GM12878 (cell line): Measurements from ENCODE around the gene CLK4. TPM values are rescaled to one million over a fixed set of nuclear protein-coding genes. Genes with fewer than 3 reads are reported as not detected.

Source experiments
- ATAC-seq: fragments of 200-7000 bp; cut with Tn5 transposase; 3 replicates; pipeline ENCODE4 v1.9.1; 2020; ENCODE audit warnings: mild to moderate bottlenecking, moderate library complexity
- BruUV-seq: library from RNA; stranded (reverse); fragments of 400-500 nt; replicated peaks from 2 replicates; lab custom pipeline; 2021; lab: Mats Ljungman, UMichigan
- CTCF ChIA-PET: fragments of 300-600 bp; sonication (Branson Sonifier 250); formaldehyde crosslinking; extraction: SDS; loops from one replicate; lab custom pipeline; 2021; ENCODE audit warnings: inconsistent platforms; lab: Yijun Ruan, JAX
- POLR2A ChIA-PET: fragments of 350-600 bp; formaldehyde crosslinking; extraction: SDS; loops from one replicate; lab custom pipeline; 2021; ENCODE audit warnings: inconsistent platforms; lab: Charles Lee
- RAD21 ChIA-PET: fragments of 300-600 bp; sonication (Branson Sonifier 250); formaldehyde crosslinking; loops from one replicate; lab custom pipeline; 2023; ENCODE audit warnings: antibody characterized with exemption; ENCODE audit not compliant: unreplicated experiment; lab: Charles Lee
- SMC1A ChIA-PET: fragments of 300-600 bp; sonication (Branson Sonifier 250); formaldehyde crosslinking; loops from one replicate; lab custom pipeline; 2023; ENCODE audit not compliant: unreplicated experiment, uncharacterized antibody; lab: Charles Lee
- DNase-seq: peaks from one replicate; pipeline ENCODE4 v3.0.0-alpha.2; 2011; ENCODE audit warnings: low read depth, low spot score
- FAIRE-seq: peaks from 3 replicates; lab custom pipeline; 2011; peaks lifted over from hg19 to GRCh38; lab: Jason Lieb, UNC
- H2AFZ ChIP-seq: 2 replicates; pipeline ENCODE4 v1.6.0; 2011; ENCODE audit warnings: low read depth, low read length, control low read depth; ENCODE audit not compliant: control insufficient read depth
- H3K27ac ChIP-seq: 2 replicates; pipeline ENCODE4 v1.5.1; 2011; ENCODE audit warnings: control low read depth; ENCODE audit not compliant: control insufficient read depth, insufficient read depth
- H3K27me3 ChIP-seq, 2 experiments: replicated peaks in 1 of 2; 2 replicates each; pipeline versions ENCODE4 v1.6.0 to v1.6.1; 2011; ENCODE audit warnings: low read length in 1 of 2; ENCODE audit not compliant: control insufficient read depth in 2 of 2, insufficient read depth in 2 of 2
- H3K36me3 ChIP-seq, 2 experiments: 2 replicates each; pipeline ENCODE4 v1.5.1; 2011; ENCODE audit warnings: low read length in 1 of 2; ENCODE audit not compliant: control insufficient read depth in 2 of 2, insufficient read depth in 2 of 2
- H3K4me1 ChIP-seq: 2 replicates; pipeline ENCODE4 v1.6.1; 2011; ENCODE audit warnings: mild to moderate bottlenecking, low read length, moderate library complexity, mixed read lengths; ENCODE audit not compliant: control insufficient read depth, insufficient read depth
- H3K4me2 ChIP-seq: 2 replicates; pipeline ENCODE4 v1.6.0; 2011; ENCODE audit warnings: control low read depth; ENCODE audit not compliant: control insufficient read depth, insufficient read depth
- H3K4me3 ChIP-seq: fragments of 200-600 bp; sonication (generic); 2 replicates; pipeline ENCODE4 v1.5.1; 2016
- H3K79me2 ChIP-seq: 2 replicates; pipeline ENCODE4 v1.6.0; 2011; ENCODE audit warnings: low read length; ENCODE audit not compliant: control insufficient read depth, insufficient read depth
- H3K9ac ChIP-seq: 2 replicates; pipeline ENCODE4 v1.8.0; 2011; ENCODE audit warnings: low read length, control low read depth, mixed read lengths; ENCODE audit not compliant: control insufficient read depth, insufficient read depth
- H3K9me3 ChIP-seq: replicated peaks from 3 replicates; pipeline ENCODE4 v1.5.1; 2011; ENCODE audit warnings: mild to moderate bottlenecking, low read length; ENCODE audit not compliant: control insufficient read depth, insufficient read depth
- H4K20me1 ChIP-seq: 2 replicates; pipeline ENCODE4 v1.6.0; 2011; ENCODE audit not compliant: control insufficient read depth, insufficient read depth
- BCLAF1 ChIP-seq: fragments of 450-650 bp; IDR thresholded peaks from 2 replicates; pipeline ENCODE4 v1.6.1; 2017; ENCODE audit warnings: antibody characterized with exemption, mild to moderate bottlenecking, moderate library complexity
- IKZF1 ChIP-seq: fragments of 450-650 bp; conservative IDR thresholded peaks from 2 replicates; pipeline ENCODE4 v1.6.1; 2017; ENCODE audit warnings: antibody characterized with exemption, mild to moderate bottlenecking
- JUNB ChIP-seq: IDR thresholded peaks from 2 replicates; pipeline ENCODE4 v1.6.1; 2016; ENCODE audit warnings: antibody characterized with exemption, mild to moderate bottlenecking
- MEF2B ChIP-seq: fragments of 450-650 bp; IDR thresholded peaks from 2 replicates; pipeline ENCODE4 v1.6.1; 2018; ENCODE audit warnings: mild to moderate bottlenecking, moderate library complexity; ENCODE audit not compliant: partially characterized antibody, poor library complexity, severe bottlenecking
- MTA3 ChIP-seq: IDR thresholded peaks from 2 replicates; pipeline ENCODE4 v1.6.1; 2012; ENCODE audit warnings: low read length, inconsistent platforms, borderline replicate concordance
- MYC ChIP-seq: IDR thresholded peaks from 2 replicates; pipeline ENCODE4 v1.6.1; 2011; ENCODE audit warnings: mild to moderate bottlenecking, low read length, moderate library complexity, inconsistent platforms; ENCODE audit not compliant: insufficient read depth, insufficient replicate concordance, insufficient read length, severe bottlenecking
- PAX8 ChIP-seq: fragments of 450-650 bp; IDR thresholded peaks from 2 replicates; pipeline ENCODE4 v1.6.1; 2017; ENCODE audit warnings: mild to moderate bottlenecking, moderate library complexity
- RB1 ChIP-seq: fragments of 450-650 bp; formaldehyde crosslinking; IDR thresholded peaks from 2 replicates; pipeline ENCODE4 v1.6.1; 2017; ENCODE audit warnings: mild to moderate bottlenecking, borderline replicate concordance
- SIX5 ChIP-seq: IDR thresholded peaks from 2 replicates; pipeline ENCODE4 v1.6.1; 2011; ENCODE audit warnings: mild to moderate bottlenecking, low read depth, low read length, moderate library complexity; ENCODE audit not compliant: severe bottlenecking
- TCF12 ChIP-seq: IDR thresholded peaks from 2 replicates; pipeline ENCODE4 v1.6.1; 2011; ENCODE audit warnings: low read depth, mild to moderate bottlenecking, low read length
- ZNF217 ChIP-seq: fragments of 450-650 bp; IDR thresholded peaks from 2 replicates; pipeline ENCODE4 v1.6.1; 2017; ENCODE audit warnings: antibody characterized with exemption, mild to moderate bottlenecking
- WGBS: methylation state at CpG from one replicate; pipeline ENCODE4 v1.1.6; 2016; ENCODE audit warnings: low lambda C conversion rate; ENCODE audit not compliant: insufficient replicate concordance, insufficient coverage; ENCODE audit errors: missing lambda C conversion rate; 5-methylcytosine and 5-hydroxymethylcytosine counted together
- in situ Hi-C: fragments of 300-500 bp; cut with MboI; formaldehyde crosslinking; loops from 9 replicates; pipeline ENCODE4 v1.14.3; 2018; ENCODE audit warnings: mixed read lengths
- intact Hi-C: fragments of 100-400 bp; cut with micrococcal nuclease; formaldehyde crosslinking; loops from one replicate; pipeline ENCODE4 v1.14.2; 2022; ENCODE audit not compliant: unreplicated experiment
- polyA plus RNA-seq, 11 experiments: library from polyadenylated mRNA; depleted of rRNA in 4 of 11; unstranded in 6 of 11; stranded (reverse) in 5 of 11; fragments of >200 nt; fragmentation: Nextera tagmentation in 4 of 11; fragmentation: Illumina TruSeq in 1 of 11; extraction: Ambion mirVana in 4 of 11; extraction: Trizol in 1 of 11; gene quantifications; 1 replicate in 1 of 11; 2 replicates in 10 of 11; pipeline versions ENCODE4 v1.2.1 to v1.2.3, GENCODE V29; 2011 to 2016; ENCODE audit warnings: inconsistent platforms in 2 of 11, missing spikeins in 2 of 11, low read depth in 1 of 11
- total RNA-seq, 4 experiments: library from RNA; depleted of rRNA in 3 of 4; stranded (reverse); fragments of >200 nt in 3 of 4; fragmentation: Illumina TruSeq in 1 of 4; extraction: Trizol in 1 of 4; gene quantifications; 2 replicates each; pipeline versions ENCODE4 v1.2.1 to v1.2.3, GENCODE V29; 2013 to 2021

The CLK4 gene
- total and polyA plus RNA-seq, 10 of the 15 experiments (the other 5 are each of a cell fraction or from before 2014, with no cell fraction given): 13.6 to 47.9 (median 19.1) TPM

- Histone ChIP-seq H3K4me2 (no peak overlapping the region), H2AFZ (no peak overlapping the region), H3K4me1 (no peaks in the 10 kb centered on the region), H3K4me3 (no peak overlapping the region), H3K9me3 (no peaks in the 10 kb centered on the region; the same call in 2 of the 3 replicates), H3K9ac (no peak overlapping the region), H3K27ac (no peak overlapping the region), H3K27me3 (no peaks in the 10 kb centered on the region), H3K36me3 (no peaks in the 10 kb centered on the region), H4K20me1 (no peaks in the 10 kb centered on the region), H3K79me2 (no peaks in the 10 kb centered on the region)
- DNase-seq (no peak), ATAC-seq (no peak), FAIRE-seq (no peak)
- POLR2A ChIA-PET: no interaction called here
- 47% methylated on average over 3 of the region's 3 CpGs for WGBS
- CTCF ChIA-PET: no interaction called here
- SMC1A ChIA-PET: no interaction called here
- in situ Hi-C loops: no loop called here
- RAD21 ChIA-PET: no interaction called here
- BruUV-seq: no TSS peak
- TF ChIP-seq TCF12 (no peak), IKZF1 (no peak), SIX5 (no peak), PAX8 (no peak), RB1 (no peak), MTA3 (no peak)
- intact Hi-C loops: no loop called here
Observed at GRCh38 chr5:178675922-178676321, 49.1 kb upstream of the CLK4 start.

- TF ChIP-seq BCLAF1 (no peak), MEF2B (no peak), MYC (no peak), JUNB (no peak), ZNF217 (no peak)
- TF ChIP-seq, all 136 proteins: peak for 0
- intact Hi-C loops (no loop called here), in situ Hi-C loops (no loop called here)
- Histone ChIP-seq H4K20me1 (no peaks in the 10 kb centered on the region), H3K4me1 (no peaks in the 10 kb centered on the region), H3K9me3 (no peaks in the 10 kb centered on the region; the same call in 2 of the 3 replicates), H3K4me3 (no peak overlapping the region), H3K4me2 (no peak overlapping the region), H3K9ac (no peak overlapping the region), H3K27ac (no peak overlapping the region), H2AFZ (no peak overlapping the region), H3K27me3 (no peaks in the 10 kb centered on the region), H3K36me3 (no peaks in the 10 kb centered on the region), H3K79me2 (no peaks in the 10 kb centered on the region)
- CTCF ChIA-PET: no interaction called here
- DNase-seq (no peak), ATAC-seq (no peak), FAIRE-seq (no peak)
- BruUV-seq: no TSS peak
- SMC1A ChIA-PET: no interaction called here
- POLR2A ChIA-PET: no interaction called here
- RAD21 ChIA-PET: no interaction called here
Observed at GRCh38 chr5:178674334-178674733, 47.5 kb upstream of the CLK4 start.
